ENCODE measurements around the gene CRTC3. TPM values are rescaled to one million over a fixed set of nuclear protein-coding genes. Genes with fewer than 3 reads are reported as not detected.
"Not testable (repeated sequence)": the region's sequence is repeated elsewhere in the genome, so short reads cannot be mapped to it uniquely, and the experiment has no call there.

CRTC3 gene
- total RNA-seq, 1 experiment from 2014 or later, result 25.9 TPM

DNA sequence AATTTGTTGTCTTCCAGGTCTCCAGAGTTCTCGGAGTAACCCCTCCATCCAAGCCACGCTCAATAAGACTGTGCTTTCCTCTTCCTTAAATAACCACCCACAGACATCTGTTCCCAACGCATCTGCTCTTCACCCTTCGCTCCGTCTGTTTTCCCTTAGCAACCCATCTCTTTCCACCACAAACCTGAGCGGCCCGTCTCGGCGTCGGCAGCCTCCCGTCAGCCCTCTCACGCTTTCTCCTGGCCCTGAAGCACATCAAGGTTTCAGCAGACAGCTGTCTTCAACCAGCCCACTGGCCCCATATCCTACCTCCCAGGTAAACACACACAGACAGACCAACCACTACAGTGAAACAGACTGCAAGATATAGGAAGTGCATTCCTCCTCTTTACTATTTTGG is 99.5 kb downstream of the CRTC3 start:
- Mint-ChIP-seq H3K27ac (ENCODE audit: low read depth, unreplicated experiment) (no peak overlapping the region), H3K27me3 (ENCODE audit: insufficient read depth, unreplicated experiment) (no peaks in the 10 kb centered on the region), H3K4me3 (ENCODE audit: unreplicated experiment) (no peak overlapping the region), H3K4me1 (ENCODE audit: insufficient read depth, unreplicated experiment) (no peaks in the 10 kb centered on the region), H3K9me3 (ENCODE audit: unreplicated experiment) (no peaks in the 10 kb centered on the region), H3K36me3 (ENCODE audit: insufficient read depth, unreplicated experiment) (peaks cover 71% of the 10 kb centered on the region)
- ChIA-PET POLR2A (no interaction called here), CTCF (no interaction called here)
- no peak for DNase-seq (ENCODE audit: unreplicated experiment)
- intact Hi-C loops (cut with micrococcal nuclease), result no loop called here
- no TSS peak for BruUV-seq (replicated peaks)
- TF ChIP-seq, protein P1, sequence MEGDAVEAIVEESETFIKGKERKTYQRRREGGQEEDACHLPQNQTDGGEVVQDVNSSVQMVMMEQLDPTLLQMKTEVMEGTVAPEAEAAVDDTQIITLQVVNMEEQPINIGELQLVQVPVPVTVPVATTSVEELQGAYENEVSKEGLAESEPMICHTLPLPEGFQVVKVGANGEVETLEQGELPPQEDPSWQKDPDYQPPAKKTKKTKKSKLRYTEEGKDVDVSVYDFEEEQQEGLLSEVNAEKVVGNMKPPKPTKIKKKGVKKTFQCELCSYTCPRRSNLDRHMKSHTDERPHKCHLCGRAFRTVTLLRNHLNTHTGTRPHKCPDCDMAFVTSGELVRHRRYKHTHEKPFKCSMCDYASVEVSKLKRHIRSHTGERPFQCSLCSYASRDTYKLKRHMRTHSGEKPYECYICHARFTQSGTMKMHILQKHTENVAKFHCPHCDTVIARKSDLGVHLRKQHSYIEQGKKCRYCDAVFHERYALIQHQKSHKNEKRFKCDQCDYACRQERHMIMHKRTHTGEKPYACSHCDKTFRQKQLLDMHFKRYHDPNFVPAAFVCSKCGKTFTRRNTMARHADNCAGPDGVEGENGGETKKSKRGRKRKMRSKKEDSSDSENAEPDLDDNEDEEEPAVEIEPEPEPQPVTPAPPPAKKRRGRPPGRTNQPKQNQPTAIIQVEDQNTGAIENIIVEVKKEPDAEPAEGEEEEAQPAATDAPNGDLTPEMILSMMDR (IDR thresholded peaks at IDR 0.05; ENCODE audit: unreplicated experiment), result no peak

DNA sequence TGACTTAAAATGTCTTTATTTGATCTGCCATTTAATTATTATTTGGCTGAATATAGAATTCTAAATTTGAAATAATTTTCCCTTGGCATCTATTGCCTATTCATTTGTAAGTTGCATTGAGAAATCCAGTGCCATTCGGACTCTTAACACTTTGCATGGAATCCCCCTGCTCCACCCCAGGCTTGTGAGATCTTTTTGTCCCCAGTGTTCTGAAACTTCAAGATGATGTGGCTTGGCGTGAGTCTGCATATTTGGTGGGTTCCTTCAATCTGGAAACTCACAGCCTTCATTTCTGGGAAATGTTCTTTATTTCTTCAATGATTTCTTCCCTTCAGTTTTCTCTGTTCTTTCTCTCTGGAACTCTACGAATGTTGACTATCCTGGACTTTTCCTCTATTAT is 103.6 kb downstream of the CRTC3 start:
- H3K36me3 Mint-ChIP-seq (ENCODE audit: insufficient read depth, unreplicated experiment), result peaks cover 72% of the 10 kb centered on the region
- no peaks in the 10 kb centered on the region for H3K27me3 Mint-ChIP-seq (ENCODE audit: insufficient read depth, unreplicated experiment)
- ChIA-PET POLR2A (no interaction called here), CTCF (no interaction called here)
- intact Hi-C loops (cut with micrococcal nuclease), result no loop called here
- no peak for DNase-seq (ENCODE audit: unreplicated experiment)
- no peaks in the 10 kb centered on the region for H3K9me3 Mint-ChIP-seq (ENCODE audit: unreplicated experiment)
- no peaks in the 10 kb centered on the region for H3K4me1 Mint-ChIP-seq (ENCODE audit: insufficient read depth, unreplicated experiment)
- no TSS peak for BruUV-seq (replicated peaks)
- no peak overlapping the region for H3K4me3 Mint-ChIP-seq (ENCODE audit: unreplicated experiment)
- TF ChIP-seq, protein P1 (IDR thresholded peaks at IDR 0.05; ENCODE audit: unreplicated experiment), result no peak
- no peak overlapping the region for H3K27ac Mint-ChIP-seq (ENCODE audit: low read depth, unreplicated experiment)

DNA sequence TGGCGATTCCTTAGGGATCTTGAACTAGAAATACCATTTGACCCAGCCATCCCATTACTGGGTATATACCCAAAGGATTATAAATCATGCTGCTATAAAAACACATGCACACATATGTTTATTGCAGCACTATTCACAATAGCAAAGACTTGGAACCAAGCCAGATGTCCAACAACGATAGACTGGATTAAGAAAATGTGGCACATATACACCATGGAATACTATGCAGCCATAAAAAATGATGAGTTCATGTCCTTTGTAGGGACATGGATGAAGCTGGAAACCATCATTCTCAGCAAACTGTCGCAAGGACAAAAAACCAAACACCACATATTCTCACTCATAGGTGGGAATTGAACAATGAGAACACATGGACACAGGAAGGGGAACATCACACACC is 107.3 kb downstream of the CRTC3 start:
- H3K27ac Mint-ChIP-seq (ENCODE audit: low read depth, unreplicated experiment); H3K27me3 Mint-ChIP-seq (ENCODE audit: insufficient read depth, unreplicated experiment); DNase-seq (ENCODE audit: unreplicated experiment); BruUV-seq (replicated peaks); H3K4me3 Mint-ChIP-seq (ENCODE audit: unreplicated experiment); H3K9me3 Mint-ChIP-seq (ENCODE audit: unreplicated experiment); intact Hi-C loops (cut with micrococcal nuclease); POLR2A ChIA-PET; H3K4me1 Mint-ChIP-seq (ENCODE audit: insufficient read depth, unreplicated experiment): not testable (repeated sequence)
- CTCF ChIA-PET, result interaction anchor here (0.5 to 1.4 kb wide), 2 partner anchors 11 to 14 kb away, joined by 3 read pairs; no protein-coding TSS in a partner anchor
- H3K36me3 Mint-ChIP-seq (ENCODE audit: insufficient read depth, unreplicated experiment), result peaks cover 54% of the 10 kb centered on the region

DNA sequence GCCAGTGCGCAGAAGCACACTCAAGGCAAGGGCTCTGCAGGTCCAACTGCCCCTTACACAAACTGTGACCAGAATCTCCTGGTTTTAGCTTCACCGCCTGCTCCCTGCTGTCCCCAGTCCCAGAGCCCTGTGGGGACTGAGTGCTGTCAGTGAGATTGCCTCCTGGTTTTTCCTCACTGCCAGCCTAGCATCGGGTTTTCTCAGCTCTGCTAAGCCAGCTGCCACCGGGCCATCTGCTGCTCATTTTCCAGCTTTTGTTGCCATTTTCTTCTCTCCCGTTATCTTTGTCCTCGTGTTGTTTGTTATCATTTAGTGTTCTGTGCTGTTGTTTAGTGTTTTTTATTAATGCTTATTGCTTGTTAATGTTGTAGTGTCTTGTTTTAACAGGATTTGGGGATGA is 108.0 kb downstream of the CRTC3 start:
- Mint-ChIP-seq H3K4me1 (ENCODE audit: insufficient read depth, unreplicated experiment) (no peaks in the 10 kb centered on the region), H3K27ac (ENCODE audit: low read depth, unreplicated experiment) (no peak overlapping the region), H3K36me3 (ENCODE audit: insufficient read depth, unreplicated experiment) (peaks cover 58% of the 10 kb centered on the region), H3K27me3 (ENCODE audit: insufficient read depth, unreplicated experiment) (no peaks in the 10 kb centered on the region), H3K9me3 (ENCODE audit: unreplicated experiment) (no peaks in the 10 kb centered on the region), H3K4me3 (ENCODE audit: unreplicated experiment) (no peak overlapping the region)
- intact Hi-C loops (cut with micrococcal nuclease), result no loop called here
- TF ChIP-seq, protein P1 (IDR thresholded peaks at IDR 0.05; ENCODE audit: unreplicated experiment), result no peak
- BruUV-seq (replicated peaks), result no TSS peak
- ChIA-PET CTCF (interaction anchor here (0.5 to 1.4 kb wide), 3 partner anchors 10 to 249 kb away, joined by 3 read pairs; no protein-coding TSS in a partner anchor), POLR2A (no interaction called here)
- no peak for DNase-seq (ENCODE audit: unreplicated experiment)

DNA sequence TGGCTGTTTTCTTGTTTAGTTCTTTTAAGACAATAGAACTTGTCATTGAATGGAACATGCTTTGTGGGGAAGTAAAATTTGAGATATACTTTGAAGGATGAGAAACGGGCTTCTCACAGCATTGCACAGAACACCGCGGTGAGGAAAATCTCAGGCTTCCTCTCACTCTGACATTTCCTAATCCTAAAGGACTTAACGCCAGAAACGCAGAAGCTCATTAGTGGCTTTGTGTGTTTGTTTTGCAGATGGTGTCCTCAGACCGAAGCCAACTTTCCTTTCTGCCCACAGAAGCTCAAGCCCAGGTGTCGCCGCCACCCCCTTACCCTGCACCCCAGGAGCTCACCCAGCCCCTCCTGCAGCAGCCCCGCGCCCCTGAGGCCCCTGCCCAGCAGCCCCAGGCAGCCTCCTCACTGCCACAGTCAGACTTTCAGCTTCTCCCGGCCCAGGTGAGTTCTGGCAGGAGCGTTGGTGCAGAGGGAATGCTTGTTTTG is 108.5 kb downstream of the CRTC3 start:
- no peaks in the 10 kb centered on the region for H3K9me3 Mint-ChIP-seq (ENCODE audit: unreplicated experiment)
- CTCF ChIA-PET, result interaction anchor here (0.9 to 1.4 kb wide), 2 partner anchors 10 to 248 kb away, joined by 3 read pairs; no protein-coding TSS in a partner anchor

More for the DNA sequence above, 108.5 kb downstream of the CRTC3 start:
- intact Hi-C loops (cut with micrococcal nuclease), result no loop called here
- no peak for DNase-seq (ENCODE audit: unreplicated experiment)
- Mint-ChIP-seq H3K4me3 (ENCODE audit: unreplicated experiment) (no peak overlapping the region), H3K27ac (ENCODE audit: low read depth, unreplicated experiment) (no peak overlapping the region), H3K27me3 (ENCODE audit: insufficient read depth, unreplicated experiment) (no peaks in the 10 kb centered on the region), H3K36me3 (ENCODE audit: insufficient read depth, unreplicated experiment) (peaks cover 54% of the 10 kb centered on the region), H3K4me1 (ENCODE audit: insufficient read depth, unreplicated experiment) (no peaks in the 10 kb centered on the region)
- BruUV-seq (replicated peaks), result no TSS peak
- TF ChIP-seq, protein P1 (IDR thresholded peaks at IDR 0.05; ENCODE audit: unreplicated experiment), result no peak
- POLR2A ChIA-PET, result interaction anchor here (0.6 to 0.7 kb wide), 2 partner anchors 78 to 635 kb away, joined by 3 read pairs; no protein-coding TSS in a partner anchor
